Measurements from ENCODE around the gene RASAL1. TPM values are rescaled to one million over a fixed set of nuclear protein-coding genes. Genes with fewer than 3 reads are reported as not detected.

The RASAL1 gene
- total RNA-seq, 1 donor from 2014 or later, result 11.0 TPM

GRCh38 chr12:113133036-113133435 is 2.5 kb downstream of the RASAL1 start:
- Histone ChIP-seq H3K4me3 (no peak overlapping the region), H3K27me3 (no peaks in the 10 kb centered on the region), H3K27ac (no peak overlapping the region), H3K36me3 (no peaks in the 10 kb centered on the region), H3K4me1 (peaks cover 9% of the 10 kb centered on the region), H3K9me3 (no peaks in the 10 kb centered on the region)
- intact Hi-C loops (cut with DNase I), result no loop called here
- DNase-seq (ENCODE audit: extremely low spot score in 2 of 2), result no peak
- TF ChIP-seq POLR2A (IDR thresholded peaks at IDR 0.05) (no peak), POLR2AphosphoS5 (IDR thresholded peaks at IDR 0.05; ENCODE audit: insufficient read depth in 1 of 2, low read depth in 1 of 2) (no peak)
- TF ChIP-seq, protein P1, sequence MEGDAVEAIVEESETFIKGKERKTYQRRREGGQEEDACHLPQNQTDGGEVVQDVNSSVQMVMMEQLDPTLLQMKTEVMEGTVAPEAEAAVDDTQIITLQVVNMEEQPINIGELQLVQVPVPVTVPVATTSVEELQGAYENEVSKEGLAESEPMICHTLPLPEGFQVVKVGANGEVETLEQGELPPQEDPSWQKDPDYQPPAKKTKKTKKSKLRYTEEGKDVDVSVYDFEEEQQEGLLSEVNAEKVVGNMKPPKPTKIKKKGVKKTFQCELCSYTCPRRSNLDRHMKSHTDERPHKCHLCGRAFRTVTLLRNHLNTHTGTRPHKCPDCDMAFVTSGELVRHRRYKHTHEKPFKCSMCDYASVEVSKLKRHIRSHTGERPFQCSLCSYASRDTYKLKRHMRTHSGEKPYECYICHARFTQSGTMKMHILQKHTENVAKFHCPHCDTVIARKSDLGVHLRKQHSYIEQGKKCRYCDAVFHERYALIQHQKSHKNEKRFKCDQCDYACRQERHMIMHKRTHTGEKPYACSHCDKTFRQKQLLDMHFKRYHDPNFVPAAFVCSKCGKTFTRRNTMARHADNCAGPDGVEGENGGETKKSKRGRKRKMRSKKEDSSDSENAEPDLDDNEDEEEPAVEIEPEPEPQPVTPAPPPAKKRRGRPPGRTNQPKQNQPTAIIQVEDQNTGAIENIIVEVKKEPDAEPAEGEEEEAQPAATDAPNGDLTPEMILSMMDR (IDR thresholded peaks at IDR 0.05), result no peak

- peaks cover 9% of the 10 kb centered on the region for H3K4me1 ChIP-seq
- no peaks in the 10 kb centered on the region for H3K9me3 ChIP-seq
- H3K36me3 ChIP-seq, result no peaks in the 10 kb centered on the region
- H3K4me3 ChIP-seq, result no peak overlapping the region
- intact Hi-C loops (cut with DNase I), result no loop called here
- H3K27me3 ChIP-seq, result no peaks in the 10 kb centered on the region
- no peak for DNase-seq (ENCODE audit: extremely low spot score in 2 of 2)
- H3K27ac ChIP-seq, result no peak overlapping the region
- TF ChIP-seq, protein P1 (IDR thresholded peaks at IDR 0.05), result no peak
- TF ChIP-seq POLR2A (IDR thresholded peaks at IDR 0.05) (no peak), POLR2AphosphoS5 (IDR thresholded peaks at IDR 0.05; ENCODE audit: insufficient read depth in 1 of 2, low read depth in 1 of 2) (no peak)
These were observed 4.0 kb downstream of the RASAL1 start for GRCh38 chr12:113131556-113131955.

- Histone ChIP-seq H3K4me1 (peaks cover 2% of the 10 kb centered on the region), H3K36me3 (no peaks in the 10 kb centered on the region), H3K9me3 (no peaks in the 10 kb centered on the region), H3K4me3 (no peak overlapping the region), H3K27ac (no peak overlapping the region), H3K27me3 (no peaks in the 10 kb centered on the region)
- no peak for DNase-seq (ENCODE audit: extremely low spot score in 2 of 2)
- intact Hi-C loops (cut with DNase I), result no loop called here
- TF ChIP-seq POLR2A (IDR thresholded peaks at IDR 0.05) (no peak), POLR2AphosphoS5 (IDR thresholded peaks at IDR 0.05; ENCODE audit: insufficient read depth in 1 of 2, low read depth in 1 of 2) (no peak)
- TF ChIP-seq, protein P1 (IDR thresholded peaks at IDR 0.05), result no peak
These were observed 5.0 kb downstream of the RASAL1 start for GRCh38 chr12:113130457-113131135.

DNA sequence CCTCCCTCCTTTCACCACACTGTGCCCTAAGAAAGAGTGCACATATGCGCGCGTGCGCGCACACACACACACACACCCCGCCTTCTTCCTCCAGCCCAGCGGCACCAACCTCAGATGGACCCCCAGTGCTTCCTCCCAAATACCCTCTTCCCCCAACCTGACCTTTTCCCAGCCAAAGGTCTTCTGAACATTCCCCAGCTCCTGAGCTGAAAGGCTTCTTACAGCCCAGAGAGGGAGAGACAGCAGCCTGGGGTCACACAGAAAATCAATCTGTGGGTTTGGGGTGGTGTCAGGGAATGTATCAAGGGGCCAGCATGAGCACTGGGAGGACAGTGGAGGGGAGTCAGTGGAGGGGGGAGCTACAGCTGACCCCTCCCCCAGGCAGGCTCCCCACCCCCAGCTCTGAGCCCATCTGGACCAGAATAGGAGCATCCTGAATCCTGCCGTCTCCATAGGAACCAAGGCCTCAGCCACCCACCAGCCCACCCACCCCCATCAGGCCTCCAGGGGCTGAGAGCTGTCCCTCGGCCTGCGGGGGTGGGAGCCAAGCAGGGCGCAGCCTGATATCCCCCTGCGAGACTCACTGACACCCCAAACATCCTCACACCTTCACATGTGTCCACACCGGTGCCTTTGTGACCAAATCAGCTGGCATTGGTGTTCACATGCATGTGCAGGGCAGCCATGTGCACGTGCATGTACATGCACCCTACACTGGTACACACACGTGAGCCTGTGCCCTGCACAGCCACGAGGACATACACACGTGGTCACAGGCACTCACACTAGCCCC is 5.7 kb downstream of the RASAL1 start:
- Histone ChIP-seq H3K36me3 (no peaks in the 10 kb centered on the region), H3K27ac (no peak overlapping the region), H3K27me3 (no peaks in the 10 kb centered on the region), H3K4me3 (no peak overlapping the region), H3K4me1 (no peaks in the 10 kb centered on the region), H3K9me3 (no peaks in the 10 kb centered on the region)
- DNase-seq (ENCODE audit: extremely low spot score in 2 of 2), result no peak
- intact Hi-C loops (cut with DNase I), result no loop called here
- TF ChIP-seq POLR2AphosphoS5 (IDR thresholded peaks at IDR 0.05; ENCODE audit: insufficient read depth in 1 of 2, low read depth in 1 of 2) (no peak), POLR2A (IDR thresholded peaks at IDR 0.05) (no peak)
- TF ChIP-seq, protein P1 (IDR thresholded peaks at IDR 0.05), result no peak
